HG03521 (cell line): ENCODE results near the gene MYOD1.

Experiments used
- ATAC-seq: cut with Tn5 transposase; IDR thresholded peaks from one replicate; pipeline ENCODE4 v1.9.1; 2021; ENCODE audit warnings: mild to moderate bottlenecking, moderate library complexity; ENCODE audit not compliant: unreplicated experiment

The MYOD1 gene

GRCh38 chr11:17769218-17769617 lies 49.8 kb downstream of the MYOD1 start:
- no peak for ATAC-seq

- ATAC-seq, result no peak
These were observed 50.8 kb downstream of the MYOD1 start for GRCh38 chr11:17770048-17770652.

GRCh38 chr11:17770917-17771316 lies 51.5 kb downstream of the MYOD1 start:
- no peak for ATAC-seq

GRCh38 chr11:17771415-17771814 lies 52.0 kb downstream of the MYOD1 start:
- no peak for ATAC-seq
